K562 (cell line): Measurements from ENCODE around the gene CDK11B. TPM values are rescaled to one million over a fixed set of nuclear protein-coding genes. Genes with fewer than 3 reads are reported as not detected.

ENCODE experiments used
- FIP1L1 ChIP-seq: fragments of 200-400 bp; formaldehyde crosslinking; IDR thresholded peaks from 2 replicates; pipeline ENCODE4 v1.6.1; 2018; ENCODE audit warnings: mild to moderate bottlenecking, low read depth, low read length; ENCODE audit not compliant: poor library complexity, severe bottlenecking
- GATAD2B ChIP-seq: fragments of 450-650 bp; IDR thresholded peaks from 2 replicates; pipeline ENCODE4 v1.6.1; 2017; ENCODE audit warnings: mild to moderate bottlenecking, borderline replicate concordance
- JUNB ChIP-seq: fragments of 450-650 bp; formaldehyde crosslinking; conservative IDR thresholded peaks from 2 replicates; pipeline ENCODE4 v1.4.0; 2020; ENCODE audit warnings: mild to moderate bottlenecking
- MEIS2 ChIP-seq: fragments of 450-650 bp; IDR thresholded peaks from 2 replicates; pipeline ENCODE4 v1.6.1; 2014; ENCODE audit warnings: mild to moderate bottlenecking; ENCODE audit not compliant: partially characterized antibody
- NEUROD1 ChIP-seq: fragments of 150-350 bp; IDR thresholded peaks from 2 replicates; pipeline ENCODE4 v1.6.1; 2014; ENCODE audit warnings: borderline replicate concordance, low read length, low read depth; ENCODE audit not compliant: partially characterized antibody
- NONO ChIP-seq, 2 experiments: fragments of 200-400 bp in 1 of 2; fragments of 450-650 bp in 1 of 2; formaldehyde crosslinking in 1 of 2; IDR thresholded peaks; 2 replicates each; pipeline ENCODE4 v1.6.1; 2017; ENCODE audit warnings: low read depth in 2 of 2, mild to moderate bottlenecking in 2 of 2, moderate library complexity in 2 of 2, low read length in 1 of 2
- SMARCA4 ChIP-seq: fragments of 450-650 bp; IDR thresholded peaks from 2 replicates; pipeline ENCODE4 v1.6.1; 2016
- THRAP3 ChIP-seq: fragments of 450-650 bp; IDR thresholded peaks from 2 replicates; pipeline ENCODE4 v1.6.1; 2016; ENCODE audit warnings: mild to moderate bottlenecking, inconsistent platforms, borderline replicate concordance
- ZC3H8 ChIP-seq: fragments of 450-650 bp; IDR thresholded peaks from 2 replicates; pipeline ENCODE4 v1.6.1; 2017
- ZNF311 ChIP-seq: fragments of 250-450 bp; sonication (Bioruptor Pico); IDR thresholded peaks from 2 replicates; pipeline ENCODE4 v1.4.0; 2020; ENCODE audit warnings: mild to moderate bottlenecking, moderate library complexity
- ZNF609 ChIP-seq: sonication (generic); formaldehyde crosslinking; IDR thresholded peaks from 2 replicates; pipeline ENCODE4 v1.8.1; 2023; ENCODE audit warnings: missing genetic modification reagents, mild to moderate bottlenecking, borderline replicate concordance
- ZNF75A ChIP-seq: fragments of 450-650 bp; formaldehyde crosslinking; IDR thresholded peaks from 2 replicates; pipeline ENCODE4 v1.4.0; 2020; ENCODE audit warnings: mild to moderate bottlenecking
- ZNF77 ChIP-seq: fragments of 250-450 bp; sonication (Bioruptor Pico); IDR thresholded peaks from 2 replicates; pipeline ENCODE4 v1.5.0; 2020
- polyA plus RNA-seq, 8 experiments: library from polyadenylated mRNA; depleted of rRNA in 4 of 8; stranded (reverse) in 5 of 8; unstranded in 3 of 8; fragments of >200 nt; fragmentation: Nextera tagmentation in 2 of 8; fragmentation: Illumina TruSeq in 1 of 8; extraction: Ambion mirVana in 2 of 8; extraction: Trizol in 1 of 8; gene quantifications; 2 replicates each; pipeline versions ENCODE4 v1.2.1 to v1.2.3, GENCODE V29; 2011 to 2014; ENCODE audit warnings: inconsistent platforms in 1 of 8, missing spikeins in 1 of 8
- total RNA-seq, 7 experiments: library from RNA; depleted of rRNA in 6 of 7; stranded (reverse); fragments of >200 nt in 6 of 7; fragmentation: Illumina TruSeq in 2 of 7; extraction: Trizol in 2 of 7; gene quantifications; 2 replicates each; pipeline versions ENCODE4 v1.2.1 to v1.2.3, GENCODE V29; 2011 to 2021; ENCODE audit warnings: low replicate concordance in 1 of 7
- TF ChIP-seq, protein P1 (sequence below): sonication (generic); formaldehyde crosslinking; IDR thresholded peaks from 2 replicates; pipeline ENCODE4 v1.8.1; 2023; ENCODE audit warnings: mild to moderate bottlenecking, missing genetic modification reagents

Gene CDK11B
- total and polyA plus RNA-seq, 9 of the 15 experiments (the other 6 are each of a cell fraction or from before 2014, with no cell fraction given) = 2.8 to 52.2 (median 19.5) TPM

- TF ChIP-seq ZC3H8 (no peak), FIP1L1 (peak; percentile 32), ZNF311 (no peak), ZNF75A (CRISPR knock-in tag) (no peak), GATAD2B (0 out of 2 replicates have a peak, but pooled peaks have one; percentile 51), MEIS2 (no peak), JUNB (CRISPR knock-in tag) (no peak), NEUROD1 (no peak), THRAP3 (no peak), ZNF77 (no peak), NONO (IDR thresholded peaks at IDR 0.05; ENCODE audit: low read depth in 2 of 2, low read length in 1 of 2) (peak in 1 of 2 experiments; percentile 77; a peak in 1 of 4 replicates), SMARCA4 (no peak), ZNF609 (CRISPR knock-in tag) (peak; percentile 47; the same call in 1 of the 2 replicates)
- TF ChIP-seq, protein P1, sequence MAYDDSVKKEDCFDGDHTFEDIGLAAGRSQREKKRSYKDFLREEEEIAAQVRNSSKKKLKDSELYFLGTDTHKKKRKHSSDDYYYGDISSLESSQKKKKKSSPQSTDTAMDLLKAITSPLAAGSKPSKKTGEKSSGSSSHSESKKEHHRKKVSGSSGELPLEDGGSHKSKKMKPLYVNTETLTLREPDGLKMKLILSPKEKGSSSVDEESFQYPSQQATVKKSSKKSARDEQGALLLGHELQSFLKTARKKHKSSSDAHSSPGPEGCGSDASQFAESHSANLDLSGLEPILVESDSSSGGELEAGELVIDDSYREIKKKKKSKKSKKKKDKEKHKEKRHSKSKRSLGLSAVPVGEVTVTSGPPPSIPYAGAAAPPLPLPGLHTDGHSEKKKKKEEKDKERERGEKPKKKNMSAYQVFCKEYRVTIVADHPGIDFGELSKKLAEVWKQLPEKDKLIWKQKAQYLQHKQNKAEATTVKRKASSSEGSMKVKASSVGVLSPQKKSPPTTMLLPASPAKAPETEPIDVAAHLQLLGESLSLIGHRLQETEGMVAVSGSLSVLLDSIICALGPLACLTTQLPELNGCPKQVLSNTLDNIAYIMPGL (CRISPR knock-in tag) = no peak
These were observed 42.6 kb downstream of the CDK11B start (continued) for GRCh38 chr1:1616045-1616790.
